ENCODE data around the gene KRTAP9-7. TPM values are rescaled to one million over a fixed set of nuclear protein-coding genes. Genes with fewer than 3 reads are reported as not detected.
"Not testable (repeated sequence)": the region's sequence is repeated elsewhere in the genome, so short reads cannot be mapped to it uniquely, and the experiment has no call there.

KRTAP9-7 gene
- polyA plus RNA-seq, 1 donor (not counting 4 experiments of a cell fraction or from before 2014, with no cell fraction given): not detected

GRCh38 chr17:41265078-41265477 lies 10.4 kb upstream of the KRTAP9-7 start, which contains the start of gene KRTAP9-6:
Gene KRTAP9-6, plus strand, starts transcription at chr17:41265378. Its CDS starts 0 bp downstream, at chr17:41265378.
- FAIRE-seq: no peak
- TF ChIP-seq EZH2 (IDR thresholded peaks at IDR 0.05; ENCODE audit: low read length): no peak
- no peak for TF ChIP-seq CTCF (optimal IDR thresholded peaks at IDR 0.05 in 1 of 3, IDR thresholded peaks at IDR 0.05 in 1 of 3, conservative IDR thresholded peaks at IDR 0.05 in 1 of 3; ENCODE audit: extremely low read depth in 1 of 3, insufficient read depth in 2 of 3, low read length in 3 of 3)
- Histone ChIP-seq H3K4me1 (ENCODE audit: control insufficient read depth, extremely low read depth, insufficient read depth, low read length) (no peaks in the 10 kb centered on the region), H3K4me3 (ENCODE audit: control insufficient read depth in 2 of 3, extremely low read depth in 1 of 3, insufficient read depth in 2 of 3, low read depth in 1 of 3, low read length in 3 of 3) (no peak within 1 kb of the TSS), H3K36me3 (ENCODE audit: control insufficient read depth in 2 of 2, extremely low read depth in 1 of 2, insufficient read depth in 2 of 2, low read length in 2 of 2) (no peaks in the 10 kb centered on the region), H3K9me1 (ENCODE audit: control insufficient read depth, extremely low read depth, insufficient read depth, low read length) (no peaks in the 10 kb centered on the region), H3K4me2 (ENCODE audit: control insufficient read depth, extremely low read depth, insufficient read depth, low read depth, low read length) (no peak within 1 kb of the TSS), H2AFZ (ENCODE audit: control insufficient read depth, low read length) (no peak within 1 kb of the TSS), H3K9me3 (ENCODE audit: control insufficient read depth, low read depth, low read length) (no peaks in the 10 kb centered on the region), H3K9ac (ENCODE audit: control insufficient read depth, extremely low read depth, insufficient read depth, low read length) (no peak within 1 kb of the TSS), H3K79me2 (ENCODE audit: control insufficient read depth, insufficient read depth, low read length) (no peaks in the 10 kb centered on the region), H3K27ac (ENCODE audit: control insufficient read depth, insufficient read depth, low read length) (no peak within 1 kb of the TSS), H3K27me3 (ENCODE audit: control insufficient read depth, extremely low read depth, insufficient read depth, low read length) (peaks cover 3% of the 10 kb centered on the region), H4K20me1 (ENCODE audit: control insufficient read depth, extremely low read depth, insufficient read depth, low read length) (no peaks in the 10 kb centered on the region)
- no peak for DNase-seq (ENCODE audit: low read depth, low spot score)
- dilution Hi-C loops (cut with MboI; ENCODE audit: extremely low pct_ligation_motif_present, low sequenced_read_pairs): no loop called here

GRCh38 chr17:41267711-41268110 lies 7.8 kb upstream of the KRTAP9-7 start:
- Histone ChIP-seq H3K27me3 (ENCODE audit: control insufficient read depth, extremely low read depth, insufficient read depth, low read length) (peaks cover 3% of the 10 kb centered on the region), H3K9me3 (ENCODE audit: control insufficient read depth, low read depth, low read length) (no peaks in the 10 kb centered on the region), H4K20me1 (ENCODE audit: control insufficient read depth, extremely low read depth, insufficient read depth, low read length) (no peaks in the 10 kb centered on the region), H3K9me1 (ENCODE audit: control insufficient read depth, extremely low read depth, insufficient read depth, low read length) (no peaks in the 10 kb centered on the region), H2AFZ (ENCODE audit: control insufficient read depth, low read length) (no peak overlapping the region), H3K4me1 (ENCODE audit: control insufficient read depth, extremely low read depth, insufficient read depth, low read length) (no peaks in the 10 kb centered on the region), H3K4me2 (ENCODE audit: control insufficient read depth, extremely low read depth, insufficient read depth, low read depth, low read length) (no peak overlapping the region), H3K27ac (ENCODE audit: control insufficient read depth, insufficient read depth, low read length) (no peak overlapping the region), H3K4me3 (ENCODE audit: control insufficient read depth in 2 of 3, extremely low read depth in 1 of 3, insufficient read depth in 2 of 3, low read depth in 1 of 3, low read length in 3 of 3) (no peak overlapping the region), H3K79me2 (ENCODE audit: control insufficient read depth, insufficient read depth, low read length) (no peaks in the 10 kb centered on the region), H3K36me3 (ENCODE audit: control insufficient read depth in 2 of 2, extremely low read depth in 1 of 2, insufficient read depth in 2 of 2, low read length in 2 of 2) (no peaks in the 10 kb centered on the region), H3K9ac (ENCODE audit: control insufficient read depth, extremely low read depth, insufficient read depth, low read length) (no peak overlapping the region)
- dilution Hi-C loops (cut with MboI; ENCODE audit: extremely low pct_ligation_motif_present, low sequenced_read_pairs): no loop called here
- DNase-seq (ENCODE audit: low read depth, low spot score): no peak
- FAIRE-seq: no peak
- TF ChIP-seq EZH2 (IDR thresholded peaks at IDR 0.05; ENCODE audit: low read length): no peak
- TF ChIP-seq CTCF (optimal IDR thresholded peaks at IDR 0.05 in 1 of 3, IDR thresholded peaks at IDR 0.05 in 1 of 3, conservative IDR thresholded peaks at IDR 0.05 in 1 of 3; ENCODE audit: extremely low read depth in 1 of 3, insufficient read depth in 2 of 3, low read length in 3 of 3): no peak

GRCh38 chr17:41271323-41271722 lies 4.2 kb upstream of the KRTAP9-7 start:
- H3K9ac ChIP-seq (ENCODE audit: control insufficient read depth, extremely low read depth, insufficient read depth, low read length); DNase-seq (ENCODE audit: low read depth, low spot score); H3K27ac ChIP-seq (ENCODE audit: control insufficient read depth, insufficient read depth, low read length); H3K9me1 ChIP-seq (ENCODE audit: control insufficient read depth, extremely low read depth, insufficient read depth, low read length); H3K27me3 ChIP-seq (ENCODE audit: control insufficient read depth, extremely low read depth, insufficient read depth, low read length); H3K4me3 ChIP-seq (ENCODE audit: control insufficient read depth in 2 of 3, extremely low read depth in 1 of 3, insufficient read depth in 2 of 3, low read depth in 1 of 3, low read length in 3 of 3); H3K4me1 ChIP-seq (ENCODE audit: control insufficient read depth, extremely low read depth, insufficient read depth, low read length); H3K4me2 ChIP-seq (ENCODE audit: control insufficient read depth, extremely low read depth, insufficient read depth, low read depth, low read length); H3K79me2 ChIP-seq (ENCODE audit: control insufficient read depth, insufficient read depth, low read length); H3K36me3 ChIP-seq (ENCODE audit: control insufficient read depth in 2 of 2, extremely low read depth in 1 of 2, insufficient read depth in 2 of 2, low read length in 2 of 2); dilution Hi-C loops (cut with MboI; ENCODE audit: extremely low pct_ligation_motif_present, low sequenced_read_pairs); H3K9me3 ChIP-seq (ENCODE audit: control insufficient read depth, low read depth, low read length); H4K20me1 ChIP-seq (ENCODE audit: control insufficient read depth, extremely low read depth, insufficient read depth, low read length); H2AFZ ChIP-seq (ENCODE audit: control insufficient read depth, low read length); FAIRE-seq: not testable (repeated sequence)

All from keratinocyte (primary cell).